HG02970 (cell line): ENCODE data around the gene C19orf38.

ENCODE experiments used
- ATAC-seq: cut with Tn5 transposase; IDR thresholded peaks from one replicate; pipeline ENCODE4 v1.9.1; 2021; ENCODE audit warnings: mild to moderate bottlenecking, moderate library complexity, moderate number of reproducible peaks; ENCODE audit not compliant: unreplicated experiment, low FRiP score

Gene C19orf38

GRCh38 chr19:10895920-10896319, 47.7 kb downstream of the C19orf38 start:
- no peak for ATAC-seq

- no peak for ATAC-seq
Measured at GRCh38 chr19:10896851-10897526, 48.8 kb downstream of the C19orf38 start.

GRCh38 chr19:10898633-10899032, 50.4 kb downstream of the C19orf38 start:
- ATAC-seq, result no peak

- no peak for ATAC-seq
Measured at GRCh38 chr19:10899151-10899653, 51.0 kb downstream of the C19orf38 start.

GRCh38 chr19:10907925-10908324, 59.7 kb downstream of the C19orf38 start:
- ATAC-seq, result no peak

- no peak for ATAC-seq
Measured at GRCh38 chr19:10908380-10908960, 60.3 kb downstream of the C19orf38 start.

- no peak for ATAC-seq
Measured at GRCh38 chr19:10911579-10912363, 63.6 kb downstream of the C19orf38 start.

- ATAC-seq, result no peak
Measured at GRCh38 chr19:10912619-10913018, 64.4 kb downstream of the C19orf38 start.

GRCh38 chr19:10913716-10914340, 65.6 kb downstream of the C19orf38 start:
- ATAC-seq, result no peak

- ATAC-seq, result no peak
Measured at GRCh38 chr19:10915130-10916091, 67.2 kb downstream of the C19orf38 start.

GRCh38 chr19:10916602-10917001, 68.4 kb downstream of the C19orf38 start:
- ATAC-seq, result no peak

GRCh38 chr19:10918359-10918758, 70.1 kb downstream of the C19orf38 start:
- no peak for ATAC-seq
